Measurements from ENCODE around the gene FDX2. TPM values are rescaled to one million over a fixed set of nuclear protein-coding genes. Genes with fewer than 3 reads are reported as not detected.

FDX2 gene
- total and polyA plus RNA-seq, 2 of the 13 experiments (the other 11 are each of a cell fraction or from before 2014, with no cell fraction given) = 21.0 to 24.7 TPM

GRCh38 chr19:10332965-10333757, 17.3 kb upstream of the FDX2 start, which contains the start of gene RAVER1 (continued):
- no peak for TF ChIP-seq GRHL1 (CRISPR knock-in tag; conservative IDR thresholded peaks at IDR 0.05)
- peak; percentile 65; the same call in 1 of the 2 replicates for TF ChIP-seq ZBTB25 (CRISPR knock-in tag; IDR thresholded peaks at IDR 0.05)
- peak; percentile 23; the same call in 1 of the 2 replicates for TF ChIP-seq ATF3 (CRISPR knock-in tag; IDR thresholded peaks at IDR 0.05)
- no peak; the same call in 1 of the 2 replicates for TF ChIP-seq SP140L (CRISPR knock-in tag; IDR thresholded peaks at IDR 0.05; ENCODE audit: borderline replicate concordance)
- TF ChIP-seq TRIM24 (CRISPR knock-in tag; IDR thresholded peaks at IDR 0.05) = no peak
- TF ChIP-seq SRF (IDR thresholded peaks at IDR 0.05; ENCODE audit: low read depth, low read length) = no peak
- peak; percentile 54; the same call in 1 of the 2 replicates for TF ChIP-seq SIN3B (IDR thresholded peaks at IDR 0.05; ENCODE audit: low read length)
- TF ChIP-seq THAP9 (CRISPR knock-in tag; IDR thresholded peaks at IDR 0.05; ENCODE audit: borderline replicate concordance) = peak; percentile 94
- no peak for TF ChIP-seq IRF1 (CRISPR knock-in tag; IDR thresholded peaks at IDR 0.05; ENCODE audit: low read depth)
- no peak for TF ChIP-seq ZNF546 (CRISPR knock-in tag; conservative IDR thresholded peaks at IDR 0.05)
- TF ChIP-seq ZNF687 (CRISPR knock-in tag; IDR thresholded peaks at IDR 0.05) = peak; percentile 76
- no peak for TF ChIP-seq KDM1A (CRISPR knock-in tag; IDR thresholded peaks at IDR 0.05)
- no peak for TF ChIP-seq MTF1 (CRISPR knock-in tag; IDR thresholded peaks at IDR 0.05)
- TF ChIP-seq ASH2L (IDR thresholded peaks at IDR 0.05; ENCODE audit: insufficient read length, low read depth, low read length) = peak; percentile 87
- peak; percentile 36; the same call in 1 of the 2 replicates for TF ChIP-seq GMEB2 (CRISPR knock-in tag; IDR thresholded peaks at IDR 0.05; ENCODE audit: low read depth)
